Pancreas (tissue), 10 donors: ENCODE results near the gene ABHD12B. TPM values are rescaled to one million over a fixed set of nuclear protein-coding genes. Genes with fewer than 3 reads are reported as not detected.
"Not testable (repeated sequence)": the region's sequence is repeated elsewhere in the genome, so short reads cannot be mapped to it uniquely, and the experiment has no call there.

Source experiments
- ATAC-seq, 4 donors: fragments of 200-7000 bp; cut with Tn5 transposase; one replicate each; pipeline versions ENCODE4 v1.8.0 to v1.9.1; 2020; ENCODE audit warnings: mild to moderate bottlenecking in 4 of 4, moderate library complexity in 4 of 4
- DNase-seq, 6 donors: peaks; one replicate each; pipeline ENCODE4 v3.0.0-alpha.2; 2020
- FAIRE-seq: peaks from 2 replicates; lab custom pipeline; 2012; peaks lifted over from hg19 to GRCh38; lab: Jason Lieb, UNC
- H3K27ac ChIP-seq, 4 donors: fragments of 200-600 bp; sonication (generic); 1 replicate in 3 of 4; 2 replicates in 1 of 4; pipeline versions ENCODE4 v1.5.0 to v1.8.0; 2020
- H3K27me3 ChIP-seq, 4 donors: fragments of 200-600 bp; one replicate each; pipeline ENCODE4 v1.8.0; 2021
- H3K36me3 ChIP-seq, 3 donors: fragments of 200-600 bp; sonication (generic) in 1 of 3; one replicate each; pipeline versions ENCODE4 v1.5.0 to v1.8.0; 2020 to 2021
- H3K4me1 ChIP-seq, 3 donors: fragments of 200-600 bp; one replicate each; pipeline ENCODE4 v1.8.0; 2021
- H3K4me3 ChIP-seq, 4 donors: fragments of 200-600 bp; sonication (generic) in 2 of 4; one replicate each; pipeline versions ENCODE4 v1.5.0 to v1.8.0; 2020 to 2021
- H3K9me3 ChIP-seq, 4 donors: fragments of 200-600 bp; one replicate each; pipeline ENCODE4 v1.8.0; 2021
- WGBS, 2 donors: extraction: QIAGEN DNeasy Blood & Tissue Kit; methylation state at CpG; one replicate each; pipeline ENCODE4 v1.1.7; 2013; 5-methylcytosine and 5-hydroxymethylcytosine counted together
- intact Hi-C, 3 donors: fragments of 100-400 bp; cut with DNase I; formaldehyde crosslinking; loops; one replicate each; pipeline versions ENCODE4 v1.11.1 to v1.14.2; 2022
- polyA plus RNA-seq, 2 donors: library from polyadenylated mRNA; stranded (reverse); fragments of 200-250 nt; gene quantifications; one replicate each; pipeline ENCODE4 v1.2.3, GENCODE V29; 2013
- total RNA-seq, 6 donors: library from RNA; stranded (reverse); fragmentation: NEBNext Ultra II Directional in 4 of 6; extraction: Animal tissue kit (Norgen Biotek cat#: 25700) in 4 of 6; gene quantifications; one replicate each; pipeline versions ENCODE4 v1.2.1 to v1.2.4, GENCODE V29; 2021 to 2023
- TF ChIP-seq, protein P1 (sequence below), 4 donors: fragments of 200-600 bp; sonication (generic) in 3 of 4; IDR thresholded peaks; one replicate each; pipeline versions ENCODE4 v1.5.0 to v1.8.0; 2021; ENCODE audit warnings: antibody characterized with exemption in 4 of 4
- donor health status: healthy with polysubstance abuse.
- donor health status: DM: no; HTN: no; CAD: no; lungs with moderate emphysema.
- donor health status: DM: no; HTN: no; CAD: no.
- donor health status: control.
- donor health status: control.
- donor health status: Bipolar disorder and iron deficiency.
- donor health status: DM: yes; HTN: yes; CAD: no.
- donor health status: DM: no; HTN: no; CAD: no.
- donor health status: DM: no; HTN: no; CAD: no.
- donor health status: DM: yes; HTN: yes; CAD: no.

ABHD12B gene
- total and polyA plus RNA-seq, 8 donors: 0.16 TPM; not detected in 7

GRCh38 chr14:50936882-50937281 is 65.0 kb downstream of the ABHD12B start:
- ATAC-seq: no peak
- intact Hi-C loops: no loop called here

GRCh38 chr14:50937325-50937724 is 65.5 kb downstream of the ABHD12B start:
- H3K4me1 ChIP-seq: no peaks in the 10 kb centered on the region

More at GRCh38 chr14:50936882-50937281, 65.0 kb downstream of the ABHD12B start:
- H3K36me3 ChIP-seq: no peaks in the 10 kb centered on the region
- WGBS, 2 donors: 86 to 93% methylated on average over 2 of the region's 2 CpGs
- no peak overlapping the region for H3K27ac ChIP-seq
- no peak overlapping the region for H3K4me3 ChIP-seq
- DNase-seq (no peak), FAIRE-seq (no peak)
- no peaks in the 10 kb centered on the region for H3K27me3 ChIP-seq
- peaks cover 0 to 2% (median 0%) of the 10 kb centered on the region in 3 donors for H3K4me1 ChIP-seq
- TF ChIP-seq, protein P1, sequence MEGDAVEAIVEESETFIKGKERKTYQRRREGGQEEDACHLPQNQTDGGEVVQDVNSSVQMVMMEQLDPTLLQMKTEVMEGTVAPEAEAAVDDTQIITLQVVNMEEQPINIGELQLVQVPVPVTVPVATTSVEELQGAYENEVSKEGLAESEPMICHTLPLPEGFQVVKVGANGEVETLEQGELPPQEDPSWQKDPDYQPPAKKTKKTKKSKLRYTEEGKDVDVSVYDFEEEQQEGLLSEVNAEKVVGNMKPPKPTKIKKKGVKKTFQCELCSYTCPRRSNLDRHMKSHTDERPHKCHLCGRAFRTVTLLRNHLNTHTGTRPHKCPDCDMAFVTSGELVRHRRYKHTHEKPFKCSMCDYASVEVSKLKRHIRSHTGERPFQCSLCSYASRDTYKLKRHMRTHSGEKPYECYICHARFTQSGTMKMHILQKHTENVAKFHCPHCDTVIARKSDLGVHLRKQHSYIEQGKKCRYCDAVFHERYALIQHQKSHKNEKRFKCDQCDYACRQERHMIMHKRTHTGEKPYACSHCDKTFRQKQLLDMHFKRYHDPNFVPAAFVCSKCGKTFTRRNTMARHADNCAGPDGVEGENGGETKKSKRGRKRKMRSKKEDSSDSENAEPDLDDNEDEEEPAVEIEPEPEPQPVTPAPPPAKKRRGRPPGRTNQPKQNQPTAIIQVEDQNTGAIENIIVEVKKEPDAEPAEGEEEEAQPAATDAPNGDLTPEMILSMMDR (IDR thresholded peaks at IDR 0.05): no peak
- no peaks in the 10 kb centered on the region for H3K9me3 ChIP-seq

DNA sequence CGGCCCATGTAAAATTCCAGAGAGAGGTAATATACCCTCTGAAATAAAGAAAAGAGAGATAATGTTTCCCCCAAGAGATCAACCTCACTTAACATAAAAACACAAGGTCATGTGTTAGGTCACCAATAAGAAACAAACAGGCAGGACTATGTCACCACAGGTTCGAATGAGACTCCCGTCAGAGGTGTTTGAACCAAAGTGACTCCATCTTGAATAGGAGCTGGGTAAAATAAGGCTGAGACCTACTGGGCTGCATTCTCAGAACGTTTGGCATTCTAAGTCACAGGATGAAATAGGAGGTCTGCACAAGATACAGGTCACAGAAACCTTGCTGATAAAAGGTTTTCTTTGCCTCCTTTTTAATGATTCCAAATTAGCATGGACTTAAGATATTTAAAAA is 65.9 kb downstream of the ABHD12B start:
- Histone ChIP-seq H3K27me3 (no peaks in the 10 kb centered on the region), H3K9me3 (no peaks in the 10 kb centered on the region), H3K4me3 (no peak overlapping the region), H3K36me3 (no peaks in the 10 kb centered on the region), H3K4me1 (no peaks in the 10 kb centered on the region), H3K27ac (no peak overlapping the region)
- intact Hi-C loops: no loop called here
- 71 to 80% methylated on average over 4 of the region's 4 CpGs for WGBS, 2 donors
- DNase-seq (no peak), ATAC-seq (no peak), FAIRE-seq (no peak)
- TF ChIP-seq, protein P1 (IDR thresholded peaks at IDR 0.05): no peak

More at GRCh38 chr14:50937325-50937724, 65.5 kb downstream of the ABHD12B start:
- H3K9me3 ChIP-seq: no peaks in the 10 kb centered on the region
- 52 to 57% methylated on average over 2 of the region's 2 CpGs for whole genome bisulfite sequencing, 2 donors
- H3K27ac ChIP-seq: no peak overlapping the region
- no peak for ATAC-seq
- FAIRE-seq: no peak
- H3K36me3 ChIP-seq: no peaks in the 10 kb centered on the region
- no peak for DNase-seq
- no peaks in the 10 kb centered on the region for H3K27me3 ChIP-seq
- intact Hi-C loops: no loop called here
- no peak overlapping the region for H3K4me3 ChIP-seq
- TF ChIP-seq, protein P1 (IDR thresholded peaks at IDR 0.05): no peak

DNA sequence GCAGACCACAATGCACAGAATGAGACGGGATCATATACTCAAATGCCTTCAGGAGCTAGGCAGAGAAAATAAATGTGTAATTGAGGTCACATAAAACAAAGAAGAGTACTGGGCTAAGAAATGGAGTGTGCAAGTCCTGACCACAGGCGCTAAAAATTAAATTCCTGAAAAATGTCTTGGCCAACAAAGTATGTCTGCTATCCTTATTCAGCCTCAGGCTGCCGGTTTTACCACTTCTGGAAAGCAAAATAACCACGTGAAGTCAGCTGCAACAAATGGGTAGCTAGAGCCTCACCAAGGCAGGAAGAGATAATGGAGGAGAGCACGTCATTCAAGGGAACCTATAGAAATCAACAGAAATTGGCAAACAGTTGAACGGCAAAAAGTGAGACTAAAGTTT is 69.3 kb downstream of the ABHD12B start:
- H3K4me3 ChIP-seq: no peak overlapping the region
- no peaks in the 10 kb centered on the region for H3K27me3 ChIP-seq
- TF ChIP-seq, protein P1 (IDR thresholded peaks at IDR 0.05): no peak
- DNase-seq (no peak), FAIRE-seq (no peak), ATAC-seq (no peak)
- no peaks in the 10 kb centered on the region for H3K36me3 ChIP-seq
- WGBS, 2 donors: 85 to 89% methylated on average over 6 of the region's 6 CpGs
- no peak overlapping the region for H3K27ac ChIP-seq
- H3K4me1 ChIP-seq: no peaks in the 10 kb centered on the region
- intact Hi-C loops: no loop called here
- H3K9me3 ChIP-seq: no peaks in the 10 kb centered on the region

DNA sequence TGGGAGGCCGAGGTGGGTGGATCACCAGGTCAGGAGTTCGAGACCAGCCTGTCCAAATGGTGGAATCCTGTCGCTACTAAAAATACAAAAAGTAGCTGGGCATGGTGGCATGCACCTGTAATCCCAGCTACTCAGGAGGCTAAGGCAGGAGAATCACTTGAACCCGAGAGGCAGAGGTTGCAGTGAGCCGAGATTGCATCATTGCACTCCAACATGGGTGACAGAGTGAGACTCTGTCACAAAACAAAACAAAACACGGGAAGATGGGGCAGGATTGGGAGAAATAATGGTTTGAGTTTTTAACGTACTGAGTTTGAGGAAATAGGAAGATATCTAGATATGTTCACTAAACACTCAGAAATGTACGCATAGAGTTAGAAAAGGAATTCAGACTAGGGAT is 69.8 kb downstream of the ABHD12B start:
- H3K36me3 ChIP-seq, intact Hi-C loops, H3K4me3 ChIP-seq, FAIRE-seq, H3K9me3 ChIP-seq, H3K27ac ChIP-seq, H3K4me1 ChIP-seq, H3K27me3 ChIP-seq, DNase-seq, ATAC-seq: not testable (repeated sequence)
- WGBS, 2 donors: 95% methylated on average over 8 of the region's 8 CpGs
